ENCODE results near the gene MAP3K1. TPM values are rescaled to one million over a fixed set of nuclear protein-coding genes. Genes with fewer than 3 reads are reported as not detected.
A peak's percentile ranks its signal among the peaks of the same experiment; 100 is the strongest.

Gene MAP3K1
- total RNA-seq, 3 donors from 2014 or later, result 18.2 to 19.1 (median 18.6) TPM

DNA sequence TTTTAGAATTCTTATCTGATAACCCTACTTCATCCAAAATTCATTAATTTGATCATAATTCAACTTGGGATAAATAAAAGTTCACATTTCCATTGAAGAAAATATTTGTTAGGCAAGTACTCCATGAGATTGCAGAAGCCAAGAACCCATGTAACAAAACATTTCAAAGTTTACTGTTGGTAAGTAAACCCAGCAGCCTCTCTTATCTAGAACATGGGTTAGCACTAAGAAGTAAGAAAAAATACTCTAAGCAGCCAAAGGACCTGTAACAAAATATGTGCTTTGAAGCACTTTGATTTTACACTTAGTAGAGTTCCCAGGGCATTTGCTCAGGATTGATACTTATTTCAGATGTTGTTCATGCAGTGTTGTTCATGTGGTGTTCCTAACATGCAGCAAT, 8.7 kb downstream of the MAP3K1 start:
- Mint-ChIP-seq H3K36me3 (ENCODE audit: insufficient read depth) (peaks cover 19% of the 10 kb centered on the region), H3K4me3 (peak overlapping the region; percentile 50), H3K9me3 (no peaks in the 10 kb centered on the region), H3K4me1 (ENCODE audit: low read depth) (peaks cover 90% of the 10 kb centered on the region), H3K27me3 (ENCODE audit: low read depth) (no peaks in the 10 kb centered on the region)
- ATAC-seq, result no peak
- no peak for DNase-seq

DNA sequence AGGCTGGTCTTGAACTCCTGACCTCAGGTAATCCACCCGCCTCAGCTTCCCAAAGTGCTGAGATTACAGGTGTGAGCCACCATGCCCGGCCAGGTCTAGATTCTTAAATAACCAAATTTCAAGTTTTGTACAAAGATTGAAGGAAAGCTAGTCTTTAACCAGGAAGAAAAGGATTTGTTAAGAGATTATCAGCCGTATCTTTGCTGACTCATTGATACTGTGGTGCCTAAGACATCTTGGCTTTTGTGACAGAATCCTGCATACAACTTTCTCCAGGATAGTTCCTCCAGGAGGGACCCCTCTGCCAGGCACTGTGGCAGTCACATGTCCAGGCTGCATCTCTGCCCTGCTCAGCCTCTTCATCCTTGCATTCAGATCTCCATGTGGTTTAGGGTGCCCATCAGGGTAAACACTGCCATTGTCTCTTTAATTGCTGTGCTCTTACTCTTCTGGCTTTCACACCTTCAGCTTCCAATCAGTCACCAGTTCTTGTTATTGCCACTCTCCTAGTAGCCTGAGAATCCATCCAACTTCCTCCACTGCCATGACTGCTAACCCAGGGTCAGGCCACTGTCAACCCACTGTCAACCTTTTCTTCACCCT, 10.0 kb downstream of the MAP3K1 start:
- ATAC-seq, result no peak
- H3K36me3 Mint-ChIP-seq (ENCODE audit: insufficient read depth), result peaks cover 18% of the 10 kb centered on the region
- peaks cover 92% of the 10 kb centered on the region for H3K4me1 Mint-ChIP-seq (ENCODE audit: low read depth)
- H3K9me3 Mint-ChIP-seq, result no peaks in the 10 kb centered on the region
- no peak overlapping the region for H3K4me3 Mint-ChIP-seq
- H3K27me3 Mint-ChIP-seq (ENCODE audit: low read depth), result no peaks in the 10 kb centered on the region
- DNase-seq, result no peak

DNA sequence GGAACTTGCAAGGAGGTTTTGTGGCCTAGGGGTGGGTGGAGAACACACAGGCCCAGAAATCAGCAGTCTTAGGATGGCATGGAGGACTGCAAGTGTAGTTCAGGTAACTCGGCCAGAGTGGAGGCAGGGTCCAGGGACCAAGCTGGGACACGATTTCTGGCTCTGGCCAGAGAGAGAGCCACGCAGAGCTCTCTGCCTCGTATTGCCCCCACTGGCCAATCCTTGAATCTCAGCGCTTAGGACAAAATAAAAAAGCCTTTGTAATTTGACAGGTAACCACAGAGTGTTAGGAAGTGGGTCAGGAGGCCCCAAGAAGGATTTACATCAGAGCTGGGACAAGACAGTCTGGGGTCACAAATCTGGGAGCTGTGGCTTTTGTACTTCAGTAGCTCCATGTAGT, 11.7 kb downstream of the MAP3K1 start:
- Mint-ChIP-seq H3K27me3 (ENCODE audit: low read depth) (no peaks in the 10 kb centered on the region), H3K4me3 (peak overlapping the region; percentile 64), H3K4me1 (ENCODE audit: low read depth) (peaks cover 92% of the 10 kb centered on the region), H3K9me3 (no peaks in the 10 kb centered on the region), H3K36me3 (ENCODE audit: insufficient read depth) (peaks cover 14% of the 10 kb centered on the region)
- DNase-seq, result no peak
- no peak for ATAC-seq

DNA sequence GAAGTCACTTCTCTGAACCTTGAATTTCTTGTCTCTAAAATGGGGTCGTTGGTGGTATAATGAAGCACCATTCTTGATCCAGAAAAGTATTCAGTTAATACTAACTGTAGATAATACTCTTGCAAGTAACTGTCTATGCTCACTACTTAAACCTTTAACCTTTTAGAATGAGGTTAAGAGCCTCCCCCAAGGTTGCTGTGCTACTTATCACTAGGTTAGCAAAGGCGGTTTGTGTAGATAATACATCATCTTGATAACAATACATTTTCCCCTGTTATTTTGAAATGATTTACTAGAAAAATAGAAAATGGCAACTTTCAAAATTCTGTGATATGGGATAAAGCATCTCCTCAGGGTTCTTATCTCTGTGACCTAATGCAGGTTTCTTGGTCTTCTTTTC, 12.6 kb downstream of the MAP3K1 start:
- no peak overlapping the region for H3K4me3 Mint-ChIP-seq
- peaks cover 8% of the 10 kb centered on the region for H3K36me3 Mint-ChIP-seq (ENCODE audit: insufficient read depth)
- H3K4me1 Mint-ChIP-seq (ENCODE audit: low read depth), result peaks cover 92% of the 10 kb centered on the region
- H3K9me3 Mint-ChIP-seq, result no peaks in the 10 kb centered on the region
- DNase-seq (no peak), ATAC-seq (no peak)
- H3K27me3 Mint-ChIP-seq (ENCODE audit: low read depth), result no peaks in the 10 kb centered on the region

DNA sequence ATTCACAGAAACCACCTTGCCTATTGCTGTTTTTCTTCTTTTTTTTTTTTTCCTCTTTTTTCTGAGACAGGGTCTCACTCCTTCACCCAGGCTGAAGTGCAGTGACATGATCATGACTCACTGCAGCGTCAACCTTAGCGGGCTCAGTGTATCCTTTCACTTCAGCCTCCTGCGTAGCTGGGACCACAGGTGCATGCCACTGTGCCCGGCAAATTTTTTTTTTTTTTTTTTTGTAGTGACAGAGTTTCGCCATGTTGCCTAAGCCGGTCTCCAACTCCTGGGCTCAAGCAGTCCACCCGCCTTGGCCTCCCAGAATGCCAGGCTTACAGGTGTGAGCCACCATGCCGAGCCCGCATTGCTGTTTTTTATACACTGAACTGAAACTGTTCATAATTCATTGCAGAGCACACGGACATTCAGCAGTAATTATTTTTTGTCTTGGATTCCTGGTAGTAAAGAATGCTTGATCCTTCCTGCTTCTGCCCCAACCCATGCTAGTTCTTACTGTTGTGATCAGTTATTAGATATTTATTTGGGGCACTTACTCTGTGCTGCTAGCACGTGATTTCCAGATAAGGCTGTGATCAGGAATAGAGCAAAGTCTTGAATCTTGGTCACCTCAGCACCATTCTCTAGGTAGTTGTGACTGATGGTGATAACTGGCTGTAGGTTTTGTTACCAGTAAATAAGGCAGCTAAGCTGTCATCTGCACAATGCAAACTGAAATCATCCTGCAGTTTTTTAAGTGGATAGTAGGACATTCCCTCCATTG, 14.0 kb downstream of the MAP3K1 start:
- peak overlapping the region; percentile 79 for H3K4me3 Mint-ChIP-seq
- DNase-seq (peak; percentile 64), ATAC-seq (peak; percentile 92)
- H3K27me3 Mint-ChIP-seq (ENCODE audit: low read depth), result no peaks in the 10 kb centered on the region
- no peaks in the 10 kb centered on the region for H3K9me3 Mint-ChIP-seq
- H3K36me3 Mint-ChIP-seq (ENCODE audit: insufficient read depth), result peaks cover 5% of the 10 kb centered on the region
- H3K4me1 Mint-ChIP-seq (ENCODE audit: low read depth), result peaks cover 93% of the 10 kb centered on the region

DNA sequence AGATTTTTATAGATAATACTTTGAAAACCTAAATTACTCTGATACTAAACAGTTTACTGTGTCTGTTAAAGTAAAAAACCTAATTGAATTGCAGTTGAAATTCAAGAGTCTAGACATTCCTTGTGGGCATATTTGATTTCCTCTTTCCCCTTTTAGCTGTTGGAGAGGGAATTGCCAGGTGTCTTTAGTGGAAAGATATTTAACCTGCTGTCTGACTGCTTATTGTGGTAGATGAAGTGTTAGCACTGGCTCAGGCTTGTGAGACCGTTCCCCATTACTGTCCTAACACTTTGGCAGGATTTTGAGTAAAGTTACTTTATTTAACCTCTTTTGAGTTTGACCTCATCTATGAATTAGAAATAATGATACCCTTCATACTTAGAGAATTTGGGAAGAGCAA, 16.4 kb downstream of the MAP3K1 start:
- Mint-ChIP-seq H3K36me3 (ENCODE audit: insufficient read depth) (peaks cover 1% of the 10 kb centered on the region), H3K4me3 (no peak overlapping the region), H3K27me3 (ENCODE audit: low read depth) (no peaks in the 10 kb centered on the region), H3K9me3 (no peaks in the 10 kb centered on the region), H3K4me1 (ENCODE audit: low read depth) (peaks cover 92% of the 10 kb centered on the region)
- DNase-seq (no peak), ATAC-seq (no peak)

DNA sequence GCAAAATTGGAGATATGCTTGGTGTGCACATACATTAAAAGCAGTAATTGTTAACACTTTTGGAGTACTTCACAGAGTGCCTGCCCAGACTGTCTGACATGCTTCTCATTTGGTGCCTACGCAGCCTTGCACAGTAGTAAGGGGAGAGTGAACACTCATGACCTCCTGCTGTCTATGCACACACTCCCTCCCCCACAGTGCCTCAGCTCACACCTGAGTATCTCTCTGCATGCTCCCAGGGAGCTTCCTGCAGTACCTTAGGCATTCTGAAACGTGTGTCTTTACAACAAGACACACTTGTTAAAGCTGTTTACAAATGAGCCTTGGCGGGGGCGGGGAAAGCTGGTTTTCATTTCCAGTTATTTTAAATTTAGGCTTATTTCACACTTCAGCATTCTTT, 18.0 kb downstream of the MAP3K1 start:
- peaks cover 92% of the 10 kb centered on the region for H3K4me1 Mint-ChIP-seq (ENCODE audit: low read depth)
- H3K27me3 Mint-ChIP-seq (ENCODE audit: low read depth), result no peaks in the 10 kb centered on the region
- DNase-seq, result peak; percentile 26
- peak; percentile 39 to 54 for ATAC-seq
- no peaks in the 10 kb centered on the region for H3K9me3 Mint-ChIP-seq
- H3K36me3 Mint-ChIP-seq (ENCODE audit: insufficient read depth), result no peaks in the 10 kb centered on the region
- peak overlapping the region; percentile 26 for H3K4me3 Mint-ChIP-seq

DNA sequence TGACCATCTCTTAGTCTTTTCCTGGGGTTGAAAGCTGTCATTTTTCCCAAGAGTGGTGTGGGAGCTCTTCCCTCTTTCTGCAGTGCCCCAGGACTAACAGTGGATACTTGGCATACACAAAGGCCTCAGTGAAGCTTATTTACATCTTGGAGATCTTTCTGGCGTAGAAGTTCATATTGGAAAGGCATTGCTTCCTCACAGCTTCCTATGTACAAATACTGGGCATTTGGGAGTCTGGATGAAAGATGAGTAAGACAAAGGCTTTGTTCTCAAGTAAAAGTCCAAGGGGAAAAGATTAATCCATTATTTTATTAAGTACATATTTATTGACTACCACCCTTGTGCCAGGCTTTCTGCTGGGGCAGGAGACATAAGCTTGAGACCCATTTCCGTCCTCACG, 22.0 kb downstream of the MAP3K1 start:
- ATAC-seq, result no peak
- no peaks in the 10 kb centered on the region for H3K27me3 Mint-ChIP-seq (ENCODE audit: low read depth)

DNA sequence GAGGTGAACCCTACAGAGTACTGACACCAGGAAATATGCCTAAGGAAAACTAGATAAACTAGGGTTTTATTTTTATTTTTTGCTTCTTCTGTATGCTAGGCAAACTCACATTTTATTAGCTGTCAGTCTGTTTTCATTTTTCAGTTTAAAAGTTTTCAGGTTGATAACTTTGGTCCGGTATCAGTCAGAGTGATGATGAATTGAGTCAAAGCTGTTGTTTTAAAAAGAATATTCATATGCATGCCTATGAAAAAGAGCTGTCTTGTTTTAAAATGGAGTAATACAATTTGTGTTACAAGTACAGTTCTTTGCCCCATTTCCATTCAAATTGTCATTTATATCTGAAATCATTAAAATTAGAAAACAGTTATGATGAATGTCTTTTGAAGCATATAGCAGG, 22.6 kb downstream of the MAP3K1 start:
- ATAC-seq (peak; percentile 37 to 45), DNase-seq (no peak)
- Mint-ChIP-seq H3K27me3 (ENCODE audit: low read depth) (no peaks in the 10 kb centered on the region), H3K36me3 (ENCODE audit: insufficient read depth) (no peaks in the 10 kb centered on the region), H3K9me3 (no peaks in the 10 kb centered on the region), H3K4me1 (ENCODE audit: low read depth) (peaks cover 89% of the 10 kb centered on the region), H3K4me3 (peak overlapping the region; percentile 62)

More for the DNA sequence above, 22.0 kb downstream of the MAP3K1 start:
- no peak overlapping the region for H3K4me3 Mint-ChIP-seq
- H3K36me3 Mint-ChIP-seq (ENCODE audit: insufficient read depth), result no peaks in the 10 kb centered on the region
- DNase-seq, result no peak
- H3K9me3 Mint-ChIP-seq, result no peaks in the 10 kb centered on the region
- peaks cover 89% of the 10 kb centered on the region for H3K4me1 Mint-ChIP-seq (ENCODE audit: low read depth)

DNA sequence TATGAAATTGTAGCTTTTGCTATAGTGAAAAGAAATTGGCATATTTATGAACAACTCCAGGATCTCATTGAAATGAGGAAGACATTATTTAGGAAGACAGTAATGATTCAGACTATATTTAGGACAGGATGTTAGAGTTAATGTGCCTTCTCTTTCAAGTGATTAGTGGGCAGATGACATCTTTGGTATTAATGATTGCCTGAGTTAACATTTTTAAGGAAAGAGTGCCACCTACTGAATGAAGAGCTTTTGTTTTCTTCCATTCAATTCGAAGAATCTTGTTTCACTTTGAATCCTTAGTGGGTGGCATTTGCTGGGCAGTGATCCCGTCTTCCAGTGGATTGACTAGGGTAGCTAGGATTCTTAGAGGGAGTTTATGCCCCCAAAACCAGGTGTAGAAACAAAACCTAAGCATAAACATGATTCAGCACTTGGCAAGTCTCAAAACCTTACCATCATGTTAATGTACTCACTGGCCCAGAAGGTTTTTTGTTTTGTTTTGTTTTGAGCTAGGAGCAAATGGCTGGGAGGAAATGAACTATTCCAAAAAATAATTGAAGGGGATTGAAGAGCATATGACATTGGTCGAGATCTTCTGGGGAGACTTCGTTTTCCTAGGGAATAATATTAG, 23.2 kb downstream of the MAP3K1 start:
- no peak for DNase-seq
- Mint-ChIP-seq H3K4me3 (peak overlapping the region; percentile 62), H3K9me3 (no peaks in the 10 kb centered on the region), H3K36me3 (ENCODE audit: insufficient read depth) (no peaks in the 10 kb centered on the region), H3K27me3 (ENCODE audit: low read depth) (no peaks in the 10 kb centered on the region), H3K4me1 (ENCODE audit: low read depth) (peaks cover 88% of the 10 kb centered on the region)
- ATAC-seq, result peak; percentile 47 to 58

DNA sequence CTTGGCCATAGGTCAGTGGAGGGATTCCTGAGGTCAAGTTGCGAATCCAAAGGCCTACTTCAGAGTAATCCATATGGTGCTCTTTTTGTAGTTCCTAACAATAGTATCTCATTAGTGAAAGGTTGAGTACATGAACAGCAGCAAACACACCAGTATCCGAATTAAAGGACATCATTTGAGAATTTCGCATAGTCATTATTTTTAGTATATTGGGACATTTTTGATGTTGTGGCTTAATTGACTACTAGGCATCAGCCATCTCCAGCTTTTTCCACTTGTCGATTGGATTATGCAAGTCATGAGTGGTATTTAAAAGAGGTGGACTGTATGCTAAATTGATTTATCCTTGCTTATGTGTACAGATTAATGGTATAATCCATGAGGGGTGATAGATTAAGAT, 23.7 kb downstream of the MAP3K1 start:
- Mint-ChIP-seq H3K4me1 (ENCODE audit: low read depth) (peaks cover 87% of the 10 kb centered on the region), H3K27me3 (ENCODE audit: low read depth) (no peaks in the 10 kb centered on the region), H3K4me3 (peak overlapping the region; percentile 62), H3K36me3 (ENCODE audit: insufficient read depth) (no peaks in the 10 kb centered on the region), H3K9me3 (no peaks in the 10 kb centered on the region)
- ATAC-seq (no peak), DNase-seq (no peak)

DNA sequence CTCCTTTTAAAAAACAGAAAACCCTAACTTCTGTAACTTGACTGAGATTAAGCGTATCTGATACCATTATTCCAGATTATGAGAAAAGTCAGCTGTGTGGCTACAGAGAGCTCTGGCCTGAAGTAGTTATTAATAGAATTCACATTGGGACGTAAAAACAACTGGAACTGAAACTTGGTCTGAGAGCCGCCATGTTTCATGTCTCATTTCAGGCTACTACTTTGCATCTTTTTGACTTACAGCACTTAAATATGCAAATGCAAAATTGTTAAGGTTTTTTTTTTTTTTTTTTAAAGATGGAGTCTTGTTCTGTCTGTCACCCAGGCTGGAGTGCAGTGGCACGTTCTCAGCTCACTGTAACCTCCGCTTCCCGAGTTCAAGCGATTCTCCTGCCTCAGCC, 25.2 kb downstream of the MAP3K1 start:
- Mint-ChIP-seq H3K36me3 (ENCODE audit: insufficient read depth) (no peaks in the 10 kb centered on the region), H3K9me3 (no peaks in the 10 kb centered on the region), H3K4me1 (ENCODE audit: low read depth) (peaks cover 88% of the 10 kb centered on the region), H3K27me3 (ENCODE audit: low read depth) (no peaks in the 10 kb centered on the region), H3K4me3 (no peak overlapping the region)
- no peak for ATAC-seq
- no peak for DNase-seq

DNA sequence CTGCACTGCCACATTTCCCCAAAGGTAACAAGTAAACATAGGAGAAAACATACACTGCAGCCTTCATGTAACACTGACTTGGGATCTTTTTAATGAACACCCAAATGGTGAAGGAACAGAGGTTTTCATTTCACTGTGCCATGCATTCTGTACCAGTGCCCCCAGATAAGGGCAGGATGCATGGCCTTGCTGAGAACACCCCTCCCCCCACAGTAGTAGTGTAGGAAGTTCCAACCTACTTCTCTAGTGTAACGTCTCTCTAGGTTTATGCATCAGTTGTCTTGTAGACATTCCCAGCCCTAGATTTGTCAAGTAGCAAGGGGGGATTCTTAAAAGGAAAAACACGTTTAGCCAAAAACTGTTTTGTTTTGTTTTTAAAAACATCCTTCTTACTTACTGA, 29.9 kb downstream of the MAP3K1 start:
- H3K9me3 Mint-ChIP-seq, result no peaks in the 10 kb centered on the region
- DNase-seq (no peak), ATAC-seq (peak in 1 of 2 donors; percentile 37)
- no peaks in the 10 kb centered on the region for H3K27me3 Mint-ChIP-seq (ENCODE audit: low read depth)
- H3K36me3 Mint-ChIP-seq (ENCODE audit: insufficient read depth), result no peaks in the 10 kb centered on the region
- H3K4me3 Mint-ChIP-seq, result no peak overlapping the region
- peaks cover 88% of the 10 kb centered on the region for H3K4me1 Mint-ChIP-seq (ENCODE audit: low read depth)

DNA sequence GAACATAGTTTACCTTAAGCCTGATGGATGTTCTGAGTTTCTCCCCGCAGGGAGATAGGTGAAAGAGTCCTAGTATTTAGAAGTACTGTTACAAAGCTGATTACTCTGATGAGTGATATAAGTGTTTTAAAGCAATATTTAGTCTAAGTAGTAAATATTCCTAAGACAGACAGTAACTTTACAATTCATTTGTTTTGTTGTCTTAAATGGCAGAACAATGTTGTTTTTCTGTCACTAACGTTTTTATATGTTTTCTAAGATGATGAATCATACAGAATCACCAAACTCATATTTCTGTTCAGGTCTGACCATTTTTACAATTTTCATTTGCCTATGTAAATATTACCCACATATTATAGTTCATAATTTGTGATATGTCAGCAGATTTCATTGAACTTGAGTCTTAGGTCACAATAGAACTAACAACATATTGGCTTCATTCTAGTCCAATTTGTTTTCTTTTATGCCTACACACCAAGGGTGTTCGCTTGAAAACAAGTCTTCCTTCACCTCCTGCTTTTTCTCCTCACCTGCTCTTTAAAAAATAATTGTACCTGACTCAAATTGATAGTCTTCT, 30.6 kb downstream of the MAP3K1 start:
- Mint-ChIP-seq H3K4me1 (ENCODE audit: low read depth) (peaks cover 91% of the 10 kb centered on the region), H3K36me3 (ENCODE audit: insufficient read depth) (no peaks in the 10 kb centered on the region), H3K9me3 (no peaks in the 10 kb centered on the region), H3K4me3 (no peak overlapping the region), H3K27me3 (ENCODE audit: low read depth) (no peaks in the 10 kb centered on the region)
- ATAC-seq (no peak), DNase-seq (no peak)
